IMR-90 (cell line): ENCODE measurements around the gene TTLL7. TPM values are rescaled to one million over a fixed set of nuclear protein-coding genes. Genes with fewer than 3 reads are reported as not detected.

Experiments
- ATAC-seq: fragments of 200-7000 bp; cut with Tn5 transposase; 2 replicates; pipeline ENCODE4 v1.9.1; 2020; ENCODE audit warnings: low read depth, mild to moderate bottlenecking, moderate library complexity
- BruUV-seq: library from RNA; stranded (reverse); fragments of 400-500 nt; replicated peaks from 2 replicates; lab custom pipeline; 2021; lab: Mats Ljungman, UMichigan
- CTCF ChIA-PET: fragments of 300-600 bp; formaldehyde crosslinking; extraction: SDS; loops from one replicate; lab custom pipeline; 2021; ENCODE audit warnings: antibody characterized with exemption; lab: Yijun Ruan, JAX
- POLR2A ChIA-PET: fragments of 300-600 bp; sonication (Branson Sonifier 250); formaldehyde crosslinking; loops from one replicate; lab custom pipeline; 2022; ENCODE audit warnings: antibody characterized with exemption; ENCODE audit not compliant: unreplicated experiment; lab: Charles Lee
- DNase-seq: peaks from one replicate; pipeline ENCODE4 v3.0.0; 2013
- H2AFZ ChIP-seq: replicated peaks from 2 replicates; pipeline ENCODE3; 2013; ENCODE audit warnings: low read length, mild to moderate bottlenecking; ENCODE audit not compliant: poor library complexity
- H2AK5ac ChIP-seq: 2 replicates; pipeline ENCODE4 v1.6.1; 2013; ENCODE audit warnings: low read depth, low read length, inconsistent platforms
- H2AK9ac ChIP-seq: replicated peaks from 2 replicates; pipeline ENCODE3; 2013; ENCODE audit warnings: mild to moderate bottlenecking, low read depth, low read length, moderate library complexity; ENCODE audit not compliant: poor library complexity
- H2BK120ac ChIP-seq: 2 replicates; pipeline ENCODE4 v1.6.1; 2013; ENCODE audit warnings: low read depth, low read length, inconsistent platforms
- H2BK15ac ChIP-seq: 3 replicates; pipeline ENCODE4 v1.6.1; 2013; ENCODE audit warnings: low read depth, low read length, inconsistent platforms
- H2BK20ac ChIP-seq: 2 replicates; pipeline ENCODE4 v1.6.1; 2013; ENCODE audit warnings: low read depth, mild to moderate bottlenecking, inconsistent platforms, low read length, moderate library complexity
- H2BK5ac ChIP-seq: 2 replicates; pipeline ENCODE4 v1.6.1; 2013; ENCODE audit warnings: mild to moderate bottlenecking, low read depth, low read length, inconsistent platforms; ENCODE audit not compliant: poor library complexity, severe bottlenecking
- H3K14ac ChIP-seq: replicated peaks from 2 replicates; pipeline ENCODE4 v1.6.1; 2013; ENCODE audit warnings: low read depth, low read length, inconsistent platforms
- H3K18ac ChIP-seq: 2 replicates; pipeline ENCODE4 v1.6.1; 2013; ENCODE audit warnings: low read depth, low read length, control low read depth
- H3K23ac ChIP-seq: 2 replicates; pipeline ENCODE4 v1.6.1; 2013; ENCODE audit warnings: low read depth, low read length, inconsistent platforms
- H3K27ac ChIP-seq: 2 replicates; pipeline ENCODE4 v1.5.1; 2013; ENCODE audit warnings: mild to moderate bottlenecking, control low read depth, low read length; ENCODE audit not compliant: insufficient read depth
- H3K27me3 ChIP-seq: 2 replicates; pipeline ENCODE4 v1.6.1; 2013; ENCODE audit warnings: low read length; ENCODE audit not compliant: control insufficient read depth, insufficient read depth
- H3K36me3 ChIP-seq: 2 replicates; pipeline ENCODE4 v1.6.1; 2013; ENCODE audit warnings: low read length, mixed read lengths; ENCODE audit not compliant: control insufficient read depth, insufficient read depth
- H3K4ac ChIP-seq: 2 replicates; pipeline ENCODE4 v1.6.1; 2013; ENCODE audit warnings: low read depth, low read length, inconsistent platforms
- H3K4me1 ChIP-seq: 2 replicates; pipeline ENCODE4 v1.6.1; 2013; ENCODE audit warnings: low read length, mixed read lengths; ENCODE audit not compliant: control insufficient read depth, insufficient read depth
- H3K4me2 ChIP-seq: 2 replicates; pipeline ENCODE4 v1.6.1; 2013; ENCODE audit warnings: low read depth, mild to moderate bottlenecking, control low read depth, low read length, moderate library complexity
- H3K4me3 ChIP-seq: 2 replicates; pipeline ENCODE4 v1.5.1; 2013; ENCODE audit warnings: low read depth, mild to moderate bottlenecking, control low read depth, low read length, moderate library complexity; ENCODE audit not compliant: insufficient read depth
- H3K56ac ChIP-seq: 2 replicates; pipeline ENCODE4 v1.6.1; 2013; ENCODE audit warnings: low read length, inconsistent platforms; ENCODE audit not compliant: insufficient read depth; ENCODE audit errors: extremely low read depth
- H3K79me1 ChIP-seq, 2 experiments: 2 replicates each; pipeline ENCODE4 v1.6.1; 2013; ENCODE audit warnings: low read length in 2 of 2, inconsistent platforms in 1 of 2, low read depth in 1 of 2
- H3K9ac ChIP-seq: 2 replicates; pipeline ENCODE4 v1.6.1; 2013; ENCODE audit warnings: low read depth, low read length, control low read depth
- H3K9me1 ChIP-seq: 2 replicates; pipeline ENCODE4 v1.6.1; 2013; ENCODE audit warnings: low read length, inconsistent platforms; ENCODE audit not compliant: insufficient read depth
- H3K9me3 ChIP-seq: 2 replicates; pipeline ENCODE4 v1.6.1; 2013; ENCODE audit warnings: low read length; ENCODE audit not compliant: control insufficient read depth, insufficient read depth
- H4K20me1 ChIP-seq: 2 replicates; pipeline ENCODE4 v1.6.1; 2013; ENCODE audit warnings: low read length, inconsistent platforms; ENCODE audit not compliant: insufficient read depth
- H4K5ac ChIP-seq: 2 replicates; pipeline ENCODE4 v1.6.1; 2013; ENCODE audit warnings: mild to moderate bottlenecking, low read depth, low read length, control low read depth
- H4K8ac ChIP-seq, 2 experiments: 2 replicates each; pipeline ENCODE4 v1.6.1; 2013; ENCODE audit warnings: low read depth in 2 of 2, low read length in 2 of 2, control low read depth in 1 of 2, inconsistent platforms in 1 of 2
- H4K91ac ChIP-seq: 2 replicates; pipeline ENCODE4 v1.6.1; 2013; ENCODE audit warnings: low read depth, low read length, inconsistent platforms; ENCODE audit not compliant: insufficient read depth
- BHLHE40 ChIP-seq: fragments of 150-350 bp; IDR thresholded peaks from 2 replicates; pipeline ENCODE4 v1.6.1; 2016; ENCODE audit warnings: mild to moderate bottlenecking, low read depth, low read length
- MXI1 ChIP-seq: IDR thresholded peaks from 2 replicates; pipeline ENCODE4 v1.6.1; 2012; ENCODE audit warnings: low read depth, mild to moderate bottlenecking, low read length, moderate library complexity, borderline replicate concordance
- RFX5 ChIP-seq: IDR thresholded peaks from 2 replicates; pipeline ENCODE4 v1.8.0; 2012; ENCODE audit warnings: low read depth, mild to moderate bottlenecking, low read length, moderate library complexity
- WGBS, 2 experiments: methylation state at CpG; one replicate each; pipeline versions ENCODE4 v1.1.5 to v1.1.7; 2013; ENCODE audit warnings: missing lambda C conversion rate in 2 of 2; ENCODE audit not compliant: insufficient read length in 1 of 2; ENCODE audit errors: extremely low coverage in 2 of 2; 5-methylcytosine and 5-hydroxymethylcytosine counted together
- dilution Hi-C: fragments of 300-500 bp; cut with HindIII; formaldehyde crosslinking; loops from one replicate; pipeline ENCODE4 v1.14.3; 2018; ENCODE audit warnings: low sequenced_read_pairs; ENCODE audit not compliant: unreplicated experiment
- in situ Hi-C: fragments of 300-500 bp; cut with MboI; formaldehyde crosslinking; loops from 3 replicates; pipeline ENCODE4 v1.14.3; 2019; ENCODE audit warnings: low sequenced_read_pairs, inconsistent platforms, mixed read lengths
- intact Hi-C: fragments of 100-400 bp; cut with micrococcal nuclease; formaldehyde crosslinking; loops from 2 replicates; pipeline ENCODE4 v1.10.0; 2022
- polyA plus RNA-seq, 3 experiments: library from polyadenylated mRNA; depleted of rRNA; stranded (reverse); fragments of >200 nt; gene quantifications; 2 replicates each; pipeline ENCODE4 v1.2.3, GENCODE V29; 2012; ENCODE audit warnings: low replicate concordance in 1 of 3
- total RNA-seq: library from RNA; depleted of rRNA; stranded (reverse); fragments of >200 nt; gene quantifications from 2 replicates; pipeline ENCODE4 v1.2.3, GENCODE V29; 2012

The TTLL7 gene
- total and polyA plus RNA-seq, 2 of the 4 experiments (the other 2 are of a cell fraction): 5.7 to 8.1 TPM

- H2BK15ac ChIP-seq: no peak overlapping the region
- no peaks in the 10 kb centered on the region for H3K9me1 ChIP-seq
- no peak overlapping the region for H3K14ac ChIP-seq
- H3K4ac ChIP-seq: no peak overlapping the region
- no peak overlapping the region for H3K4me2 ChIP-seq
- CTCF ChIA-PET: interaction anchor here (0.8 kb wide), 1 partner anchor 8 kb away, joined by 6 read pairs; no protein-coding TSS in a partner anchor
- no peak overlapping the region for H2AFZ ChIP-seq
- no peak overlapping the region for H2BK20ac ChIP-seq
- no peak overlapping the region for H3K23ac ChIP-seq
- dilution Hi-C loops: no loop called here
- 0 out of 2 replicates have a peak, but pooled peaks cover 1% of the 10 kb centered on the region for H3K4me1 ChIP-seq
- H4K5ac ChIP-seq: no peak overlapping the region
- no CpG with 5 or more reads among the region's 1 CpG for WGBS, 2 experiments
- in situ Hi-C loops: loop anchor here (5.0 to 10.0 kb wide), 3 partner anchors 202 to 854 kb away; no protein-coding TSS in a partner anchor
- no peak overlapping the region for H3K9ac ChIP-seq
- intact Hi-C loops: no loop called here
- no peaks in the 10 kb centered on the region for H3K9me3 ChIP-seq
- H4K8ac ChIP-seq: no peak overlapping the region
- H3K27me3 ChIP-seq: no peaks in the 10 kb centered on the region
- POLR2A ChIA-PET: no interaction called here
- no peaks in the 10 kb centered on the region for H4K20me1 ChIP-seq
- no peaks in the 10 kb centered on the region for H3K79me1 ChIP-seq
- H3K27ac ChIP-seq: no peak overlapping the region
- H3K56ac ChIP-seq: no peak overlapping the region
- no TSS peak for BruUV-seq
- H2BK120ac ChIP-seq: no peak overlapping the region
- DNase-seq (no peak), ATAC-seq (no peak)
- H2AK9ac ChIP-seq: no peak overlapping the region
- H2BK5ac ChIP-seq: no peak overlapping the region
- H3K36me3 ChIP-seq: peaks cover 7% of the 10 kb centered on the region; the same call in 1 of the 2 replicates
- TF ChIP-seq MXI1: no peak
- TF ChIP-seq BHLHE40: no peak
- TF ChIP-seq RFX5: no peak
- no peak overlapping the region for H2AK5ac ChIP-seq
- H3K18ac ChIP-seq: no peak overlapping the region
- no peak overlapping the region for H4K91ac ChIP-seq
- no peak overlapping the region for H3K4me3 ChIP-seq
Observed at GRCh38 chr1:83920320-83920719, 78.6 kb downstream of the TTLL7 start.
